Prostate gland (tissue), 2 donors: ENCODE measurements around the gene KCNQ1.

ENCODE experiments used
- CTCF ChIP-seq, 4 experiments: fragments of 200-600 bp in 2 of 4; fragments of 450-650 bp in 2 of 4; sonication (generic) in 2 of 4; IDR thresholded peaks; 1 replicate in 3 of 4; 2 replicates in 1 of 4; pipeline ENCODE4 v1.5.1; 2016 to 2019; ENCODE audit warnings: antibody characterized with exemption in 4 of 4, mild to moderate bottlenecking in 2 of 4, moderate library complexity in 2 of 4
- POLR2A ChIP-seq: fragments of 450-650 bp; IDR thresholded peaks from one replicate; pipeline ENCODE4 v1.6.1; 2016; ENCODE audit warnings: antibody characterized with exemption, mild to moderate bottlenecking

GRCh38 chr11:2666828-2667570 lies 222.2 kb downstream of the KCNQ1 start:
- TF ChIP-seq CTCF (IDR thresholded peaks at IDR 0.05) (no peak), POLR2A (no peak)
